Measurements from ENCODE around the gene SLC9A3.
"Not testable (repeated sequence)": the region's sequence is repeated elsewhere in the genome, so short reads cannot be mapped to it uniquely, and the experiment has no call there.

Gene SLC9A3

DNA sequence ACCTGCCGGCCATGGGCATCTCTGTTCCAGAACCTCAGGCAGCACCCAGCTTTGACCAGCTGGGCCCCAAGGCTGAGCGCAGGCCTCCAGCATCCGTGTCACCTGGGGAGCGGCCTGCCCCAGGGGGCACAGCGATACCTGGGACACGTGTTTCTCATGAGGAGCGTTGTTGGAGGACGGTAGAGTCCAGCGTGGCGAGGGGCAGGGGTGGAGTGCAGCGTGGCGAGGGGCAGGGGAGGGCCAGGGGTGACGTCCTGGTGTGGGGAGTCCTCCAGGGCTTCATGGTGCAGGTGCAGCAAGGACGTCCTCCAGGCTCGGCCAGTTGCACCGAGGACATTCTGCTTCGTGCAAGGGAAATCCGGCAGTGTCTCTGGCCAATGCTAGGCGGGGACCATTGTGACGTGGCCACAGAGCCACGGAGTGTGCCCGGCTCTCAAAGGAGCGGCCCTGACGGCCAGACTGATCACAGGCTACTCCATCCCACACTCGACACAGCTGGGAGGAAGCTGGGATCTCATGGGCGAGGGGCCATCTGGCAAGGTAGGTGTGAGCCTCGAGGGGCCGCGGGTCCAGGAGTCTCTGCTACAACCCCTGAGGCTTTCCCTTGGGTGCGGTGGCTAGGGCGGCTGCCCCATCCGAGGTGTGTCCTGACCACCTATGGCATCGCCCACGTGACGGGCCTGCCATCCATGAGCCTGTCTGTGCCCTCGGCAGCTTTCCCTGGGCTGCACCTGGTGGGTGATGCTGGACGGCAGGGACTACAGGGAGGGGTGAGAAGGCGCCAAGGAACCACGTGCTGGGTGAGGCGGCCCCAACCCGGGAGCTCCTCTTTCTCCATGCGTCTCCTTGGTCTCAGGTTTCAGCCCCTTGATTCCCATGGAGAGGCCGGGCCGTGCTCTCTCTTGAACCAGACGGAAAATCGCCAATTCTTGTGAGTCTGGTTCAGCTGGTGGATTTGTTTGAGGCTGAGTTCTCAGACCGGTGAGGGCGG, 33.8 kb downstream of the SLC9A3 start:
- no peak for DNase-seq (ENCODE audit: low read depth in 2 of 2)

DNA sequence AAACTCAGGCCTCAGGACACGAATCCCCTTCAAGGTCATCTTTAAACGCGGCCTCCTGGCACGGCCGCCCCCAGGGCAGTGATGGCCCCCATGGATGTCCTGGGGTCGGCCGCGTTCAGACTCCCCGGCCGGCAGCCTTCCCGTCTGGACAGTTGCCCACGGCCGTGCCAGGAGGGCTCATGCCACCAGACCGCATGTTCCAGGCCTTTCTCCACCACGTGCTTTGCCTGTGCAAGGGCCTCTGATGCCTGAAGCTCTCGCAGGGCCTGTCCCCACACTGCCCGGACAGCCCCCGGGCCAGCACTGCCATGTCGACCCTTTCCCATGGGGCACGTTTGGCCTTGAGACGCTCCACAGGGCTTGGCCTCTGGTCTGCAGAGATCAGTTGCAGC, 34.6 kb downstream of the SLC9A3 start:
- DNase-seq (ENCODE audit: low read depth in 2 of 2) = no peak

DNA sequence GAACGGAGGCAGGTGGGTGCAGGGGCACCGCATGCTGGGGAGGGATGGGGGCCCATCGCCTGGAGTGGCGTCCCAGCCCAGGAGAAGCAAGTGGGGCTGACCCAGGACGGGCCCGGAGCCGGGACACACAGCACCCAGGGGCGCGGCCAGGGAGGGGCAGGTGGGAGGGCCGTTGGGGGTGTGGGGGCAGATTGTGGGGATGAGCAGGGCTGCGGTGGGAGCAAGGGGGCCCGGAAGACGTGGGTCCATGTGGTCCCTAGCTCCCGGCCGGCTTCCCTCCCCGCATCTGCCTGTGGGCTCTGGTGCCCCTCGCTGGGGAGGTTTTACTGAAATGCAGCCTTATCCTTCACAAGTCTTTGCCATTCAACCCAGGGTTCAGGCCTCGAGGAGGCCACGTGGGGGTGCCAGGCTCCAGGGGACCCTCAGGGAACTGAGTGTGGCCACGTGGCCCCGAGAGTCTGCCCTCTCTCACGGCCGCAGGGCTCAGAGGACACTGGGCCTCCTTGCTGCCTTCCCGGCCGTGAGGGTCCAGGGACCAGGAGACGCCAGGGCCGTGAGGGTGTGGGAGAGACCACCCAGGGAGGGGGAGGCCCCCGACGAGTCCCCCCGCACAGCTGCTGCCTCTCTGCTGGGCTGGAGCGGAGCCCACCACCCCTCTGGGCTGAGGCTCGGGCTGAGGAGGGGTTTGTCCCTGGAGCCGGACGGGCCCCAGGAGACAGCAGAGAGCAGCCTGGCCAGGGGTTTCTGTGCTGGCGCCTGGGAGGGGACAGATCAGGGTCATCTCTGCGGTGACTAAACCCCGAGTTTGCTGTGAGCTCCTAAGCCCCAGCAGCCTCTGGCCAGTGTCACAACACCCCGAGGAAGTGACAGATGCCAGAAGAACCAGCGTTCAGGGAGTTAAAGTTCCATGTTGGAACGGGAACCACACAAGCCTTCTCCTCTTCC, 35.2 kb downstream of the SLC9A3 start:
- DNase-seq (ENCODE audit: low read depth in 2 of 2) = no peak

DNA sequence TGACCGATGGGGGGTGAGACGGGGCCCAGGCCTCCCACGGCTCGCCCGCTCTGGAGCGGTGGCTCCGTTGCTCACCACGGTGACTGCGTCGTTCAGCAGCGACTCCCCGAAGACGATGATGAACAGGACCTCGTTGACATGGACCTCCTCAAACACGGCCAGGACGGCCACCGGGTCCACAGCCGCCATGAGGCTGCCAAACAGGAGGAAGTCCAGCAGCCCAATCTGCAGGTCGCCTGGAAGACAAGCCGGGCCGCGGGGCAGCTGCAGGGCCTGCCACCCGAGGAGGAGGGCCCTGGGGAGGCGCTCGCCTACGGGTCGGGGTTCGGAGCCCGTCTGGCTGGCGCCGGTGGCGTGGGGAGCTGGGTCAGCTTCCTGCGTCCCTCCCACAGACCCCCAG, 36.0 kb downstream of the SLC9A3 start:
- DNase-seq (ENCODE audit: low read depth in 2 of 2) = no peak

DNA sequence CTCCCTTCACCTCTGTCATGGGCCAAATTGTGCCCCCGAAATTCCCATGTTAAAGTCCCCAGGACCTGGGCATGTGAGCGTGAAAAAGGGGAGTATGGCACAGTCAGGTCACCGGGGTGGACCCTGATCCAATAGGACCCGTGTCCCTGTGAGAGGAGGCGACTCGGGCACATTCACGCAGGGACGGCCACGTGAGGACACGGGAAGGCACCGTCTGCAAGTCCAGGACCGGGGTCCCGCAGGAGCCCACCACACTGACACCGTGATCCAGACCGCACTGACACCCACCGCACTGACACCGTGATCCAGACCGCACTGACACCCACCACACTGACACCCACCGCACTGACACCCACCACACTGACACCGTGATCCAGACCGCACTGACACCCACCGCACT, 37.7 kb downstream of the SLC9A3 start:
- not testable (repeated sequence) for DNase-seq (ENCODE audit: low read depth in 2 of 2)

DNA sequence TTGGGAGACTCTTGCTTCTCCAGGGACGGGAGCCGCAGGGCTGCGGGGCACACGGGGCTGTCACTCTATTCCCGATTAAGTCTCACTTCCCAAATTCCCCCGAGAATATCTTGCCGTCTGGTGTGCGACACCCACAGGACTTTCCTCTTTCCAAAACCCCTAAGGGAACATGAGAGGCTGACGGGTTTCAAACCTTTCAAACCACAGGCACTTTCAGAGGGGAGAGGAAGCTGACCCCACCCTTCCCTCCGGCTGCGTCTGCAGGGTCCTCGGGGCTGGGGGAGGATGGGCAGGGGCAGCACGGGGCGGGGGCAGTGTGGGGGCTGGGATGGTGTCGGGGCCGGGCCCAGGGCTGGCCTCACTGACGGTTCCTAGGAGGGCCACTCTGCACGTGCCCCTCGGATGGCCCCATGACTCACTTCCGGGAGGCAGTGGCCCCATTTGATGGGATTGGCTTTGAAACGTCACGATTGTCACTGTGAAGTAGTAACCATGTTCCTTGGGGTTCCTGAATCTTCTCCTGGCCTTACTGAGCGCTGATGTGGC, 38.2 kb downstream of the SLC9A3 start:
- DNase-seq (ENCODE audit: low read depth in 2 of 2) = no peak

DNA sequence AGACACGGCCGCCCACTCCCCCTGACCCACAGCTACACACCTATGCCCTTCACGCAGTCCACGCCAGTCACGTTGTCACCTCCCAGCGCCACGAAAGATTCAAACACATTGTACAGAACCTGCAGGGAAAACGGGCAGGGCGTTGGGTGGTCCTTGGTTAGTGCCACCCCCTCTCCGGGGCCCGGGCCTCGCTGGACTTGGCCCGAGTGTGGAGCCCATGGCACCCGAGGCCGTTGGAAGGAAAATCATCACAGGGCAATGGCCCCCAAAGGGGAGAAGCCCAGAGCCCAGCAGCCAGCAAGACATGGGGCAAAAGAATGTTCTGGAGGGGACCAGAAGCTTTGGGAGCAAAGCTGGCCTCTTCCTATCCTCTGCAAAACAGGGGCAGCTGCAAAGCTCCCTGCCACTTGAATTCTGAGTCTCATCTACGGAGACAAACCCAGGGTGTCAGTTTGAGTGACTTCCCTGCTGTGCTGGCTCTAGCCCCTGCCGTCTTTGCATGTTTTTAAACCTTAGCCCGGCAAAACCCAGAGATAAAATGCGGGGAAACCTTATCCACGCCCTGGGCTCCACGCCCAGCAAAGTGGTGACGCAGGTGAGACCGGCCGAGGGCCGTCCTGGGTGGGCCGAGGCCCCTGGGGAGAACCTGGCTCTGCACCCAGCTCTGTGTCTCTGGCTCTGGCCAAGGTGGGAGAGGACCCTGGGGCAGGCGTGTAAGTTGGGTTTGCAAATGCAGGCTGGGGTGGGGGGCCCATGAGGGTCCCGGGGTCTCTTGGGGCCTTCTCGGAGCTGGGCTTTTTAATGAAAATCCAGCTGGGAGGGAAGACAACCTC, 38.9 kb downstream of the SLC9A3 start:
- DNase-seq (ENCODE audit: low read depth in 2 of 2) = no peak

DNA sequence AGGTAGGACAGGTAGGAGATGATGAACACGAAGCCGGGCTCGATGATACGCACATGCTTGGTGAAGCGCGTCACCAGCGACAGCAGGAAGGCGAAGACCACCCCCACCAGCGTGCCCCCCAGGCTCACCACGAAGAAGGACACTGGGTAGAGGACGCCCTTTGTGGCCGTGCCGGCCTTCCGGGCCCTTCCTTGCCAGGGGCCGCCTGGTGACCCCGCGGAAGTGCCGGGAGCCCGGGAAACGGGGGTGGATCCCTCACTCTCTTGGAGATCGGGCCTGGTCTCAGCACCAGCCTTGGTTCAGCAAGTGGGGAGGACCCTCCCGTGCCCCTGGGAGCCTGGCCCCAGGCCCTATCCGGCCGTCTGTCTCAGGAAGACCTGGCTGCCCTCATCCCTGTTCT, 39.7 kb downstream of the SLC9A3 start:
- DNase-seq (ENCODE audit: low read depth in 2 of 2) = no peak

DNA sequence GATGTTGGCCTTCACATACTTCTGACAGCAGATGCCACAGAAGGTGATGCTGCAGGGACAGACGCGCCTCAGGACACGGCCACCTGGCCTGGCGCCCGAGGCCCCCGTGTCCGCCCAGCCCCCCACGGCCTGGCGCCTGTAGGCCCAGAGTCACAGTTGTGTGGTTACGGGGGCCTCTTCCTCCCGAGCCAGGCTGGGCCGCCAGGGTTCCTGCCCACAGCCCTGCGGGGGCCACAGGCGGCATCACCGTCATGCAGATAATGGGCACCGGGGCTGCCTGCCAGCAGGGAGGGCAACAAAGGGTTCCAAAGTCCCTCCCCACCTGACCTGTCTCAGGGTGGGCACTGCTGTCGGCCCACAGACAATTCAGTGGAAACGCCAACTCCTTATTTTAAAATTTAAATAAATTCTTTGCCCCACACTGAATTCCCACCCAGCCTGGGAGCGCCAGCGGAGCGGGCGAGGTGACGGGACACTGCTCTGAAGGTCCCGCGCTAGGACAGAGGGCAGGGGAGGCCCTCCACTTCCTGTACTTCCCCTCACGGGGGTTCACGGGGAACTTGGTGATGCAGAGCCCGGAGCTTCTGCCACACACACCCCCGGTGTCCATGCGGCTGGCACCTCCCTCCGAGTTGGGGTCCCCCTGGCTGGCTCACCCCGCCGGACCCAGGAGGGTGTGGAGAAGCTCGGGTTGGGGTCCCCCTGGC, 40.7 kb downstream of the SLC9A3 start:
- no peak for DNase-seq (ENCODE audit: low read depth in 2 of 2)

DNA sequence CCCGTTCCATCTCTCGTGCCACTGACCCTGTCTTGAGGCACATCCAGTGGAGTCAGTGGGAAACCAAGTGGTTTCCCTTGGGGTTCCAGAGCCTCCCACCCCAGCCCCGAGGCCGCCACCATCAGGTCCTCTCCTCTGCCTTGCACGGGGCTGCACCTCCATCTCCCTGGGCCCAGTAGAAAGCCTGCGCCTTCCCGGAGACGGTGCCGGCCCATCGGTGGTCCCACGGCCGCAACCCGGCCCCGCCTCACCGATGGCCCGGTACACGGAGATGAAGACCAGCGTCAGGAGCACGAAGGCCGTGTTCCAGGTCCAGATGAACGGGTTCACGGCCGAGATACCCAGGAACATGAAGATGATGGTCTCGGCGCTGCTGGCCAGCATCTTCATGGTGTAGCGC, 41.2 kb downstream of the SLC9A3 start:
- no peak for DNase-seq (ENCODE audit: low read depth in 2 of 2)

DNA sequence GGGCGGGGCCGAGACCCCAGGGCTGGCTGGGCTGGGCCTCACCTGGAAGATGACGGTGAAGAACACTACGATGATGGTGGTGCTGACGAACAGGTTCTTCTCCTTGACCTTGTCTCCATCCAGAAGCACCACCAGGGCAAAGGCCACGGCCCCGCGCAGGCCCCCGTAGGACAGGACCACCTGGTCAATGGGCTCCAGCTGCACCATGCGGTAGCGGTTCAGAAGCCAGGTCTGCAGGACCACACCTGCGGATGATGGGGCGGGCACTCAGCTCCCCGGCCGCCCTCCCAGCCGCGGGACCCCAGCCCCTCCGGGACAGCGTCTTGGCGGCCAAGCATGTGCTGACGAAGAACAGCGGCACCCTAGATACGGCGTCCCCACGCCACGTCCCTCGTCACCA, 41.7 kb downstream of the SLC9A3 start:
- no peak for DNase-seq (ENCODE audit: low read depth in 2 of 2)

DNA sequence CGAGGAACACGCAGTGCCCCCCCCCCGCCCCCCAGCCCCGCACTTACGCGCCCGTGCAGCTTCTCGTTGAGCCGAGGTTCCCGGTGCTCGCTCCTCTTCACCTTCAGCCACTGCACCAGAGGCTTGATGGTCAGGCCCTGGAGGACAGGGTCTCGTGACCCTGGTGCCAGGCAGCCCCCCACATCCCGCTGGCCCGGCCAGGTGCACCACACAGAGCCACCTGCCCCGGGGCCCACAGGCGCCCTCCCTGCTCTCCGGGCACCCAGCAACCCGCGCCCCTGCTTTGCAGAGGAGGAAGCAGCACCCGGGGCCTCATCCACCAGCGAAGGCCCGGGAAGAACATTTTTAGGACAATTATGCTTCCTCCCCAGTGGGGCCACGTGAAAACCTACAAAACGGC, 42.2 kb downstream of the SLC9A3 start:
- no peak for DNase-seq (ENCODE audit: low read depth in 2 of 2)

DNA sequence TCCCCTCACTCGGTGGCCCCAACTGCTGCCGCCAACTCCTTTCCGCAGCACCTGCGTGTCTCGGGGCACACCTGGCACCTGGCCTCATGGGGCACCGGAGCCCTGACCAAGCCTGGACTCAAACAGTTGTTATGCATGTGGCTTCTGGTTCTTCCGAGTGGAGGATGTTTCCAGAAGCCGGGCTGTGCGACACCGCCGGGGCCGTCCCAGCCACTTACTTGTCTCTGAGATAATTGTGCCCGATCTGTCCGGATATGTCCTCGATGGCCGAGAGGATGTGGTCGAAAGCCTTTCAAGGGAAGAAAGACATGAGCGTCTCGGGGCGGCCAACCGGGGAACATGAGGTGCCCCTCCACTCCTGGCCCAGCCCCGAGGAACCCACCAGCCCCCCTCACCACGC, 42.9 kb downstream of the SLC9A3 start:
- DNase-seq (ENCODE audit: low read depth in 2 of 2) = no peak

DNA sequence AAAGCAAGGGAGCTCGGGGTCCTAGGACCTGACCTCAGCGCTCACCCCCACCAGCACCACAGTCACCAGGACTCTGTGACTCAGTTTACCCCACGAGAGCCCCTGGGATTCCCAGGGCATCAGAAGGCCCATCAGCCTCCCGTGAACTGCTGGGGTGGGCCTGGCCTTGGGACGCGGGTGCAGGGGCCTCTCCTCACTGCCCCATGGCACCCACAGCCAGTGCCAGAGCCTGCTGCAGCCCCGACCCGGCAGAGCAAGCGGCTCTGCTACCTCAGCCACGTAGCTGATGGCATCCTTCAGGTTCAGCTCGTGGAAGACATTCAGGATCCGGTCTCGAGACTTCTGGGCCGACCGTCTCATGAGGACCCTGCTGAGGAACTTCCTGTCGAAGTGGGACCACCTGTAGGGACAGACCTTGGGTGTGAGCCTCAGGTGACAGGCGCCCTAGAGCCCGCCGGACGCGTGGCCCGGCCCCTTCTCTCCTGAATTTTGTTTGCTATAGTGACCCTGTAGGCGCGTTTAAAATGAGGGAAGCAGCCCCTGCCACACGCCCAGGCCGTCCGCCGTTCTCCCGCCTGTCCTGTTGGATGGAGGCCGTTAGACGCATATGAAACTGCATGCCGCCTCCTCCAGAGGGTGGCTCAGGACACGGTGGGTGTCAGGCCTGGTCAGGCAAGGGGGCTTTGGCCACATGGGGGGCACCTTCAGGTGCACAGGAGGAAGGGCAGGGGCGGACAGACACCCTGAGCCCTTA, 44.5 kb downstream of the SLC9A3 start:
- no peak for DNase-seq (ENCODE audit: low read depth in 2 of 2)

DNA sequence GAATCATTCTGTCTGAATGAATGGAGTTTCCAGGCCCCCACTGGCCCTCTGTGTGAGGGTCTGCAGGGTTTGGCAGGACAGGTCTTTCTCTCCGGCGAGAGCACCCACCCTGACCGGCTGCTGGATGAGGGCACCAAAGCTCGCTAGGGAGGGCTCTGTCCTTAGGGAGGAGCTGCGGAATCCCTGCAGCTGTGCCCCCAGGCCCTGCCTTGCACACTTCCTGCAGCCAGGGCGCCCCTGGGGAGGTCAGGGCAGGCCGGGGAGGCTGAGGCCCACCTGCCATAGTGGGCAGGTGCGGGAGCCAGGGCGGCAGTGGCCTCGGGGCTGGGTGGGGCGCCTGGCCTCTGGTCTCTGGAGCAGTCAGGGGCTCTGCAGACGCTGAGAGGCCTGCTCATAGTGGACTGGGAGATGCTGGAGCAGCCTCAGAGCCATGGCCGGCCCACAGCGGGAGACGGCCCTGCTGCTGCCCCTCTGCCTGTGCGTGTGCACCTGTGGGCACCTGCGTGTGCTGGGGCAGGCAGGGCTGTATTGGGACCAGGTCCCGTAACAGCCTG, 45.2 kb downstream of the SLC9A3 start:
- no peak for DNase-seq (ENCODE audit: low read depth in 2 of 2)

DNA sequence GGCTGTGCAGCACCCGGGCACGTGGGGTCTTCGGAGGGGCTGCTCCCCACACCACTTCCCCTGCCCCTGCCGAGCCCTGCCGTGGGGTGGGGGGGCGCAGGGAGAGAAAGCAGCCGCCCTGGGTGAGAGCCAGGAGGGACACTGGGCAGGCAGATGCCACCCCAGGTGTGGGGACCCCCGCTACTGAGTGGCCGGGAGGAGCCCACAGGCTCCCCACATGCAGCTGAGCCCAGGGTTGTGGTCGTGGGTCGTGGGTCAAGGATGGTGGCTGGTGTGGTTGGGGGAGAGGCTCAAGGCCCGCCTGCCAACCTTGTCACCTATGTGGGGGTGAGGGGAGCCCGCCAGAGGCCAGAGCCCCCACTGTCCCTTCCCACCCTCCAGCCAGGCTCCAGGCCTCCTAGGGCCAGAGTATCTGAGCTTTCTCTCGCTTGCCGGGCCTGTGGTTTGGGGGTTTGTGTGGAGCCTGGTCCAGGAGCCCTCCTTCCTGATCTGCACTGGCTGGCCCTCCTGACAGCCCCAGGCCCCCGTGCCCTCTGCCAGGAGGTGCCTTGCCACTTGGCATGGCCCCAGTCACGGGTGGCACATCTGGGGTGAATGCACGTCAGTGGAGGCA, 45.8 kb downstream of the SLC9A3 start:
- no peak for DNase-seq (ENCODE audit: low read depth in 2 of 2)

DNA sequence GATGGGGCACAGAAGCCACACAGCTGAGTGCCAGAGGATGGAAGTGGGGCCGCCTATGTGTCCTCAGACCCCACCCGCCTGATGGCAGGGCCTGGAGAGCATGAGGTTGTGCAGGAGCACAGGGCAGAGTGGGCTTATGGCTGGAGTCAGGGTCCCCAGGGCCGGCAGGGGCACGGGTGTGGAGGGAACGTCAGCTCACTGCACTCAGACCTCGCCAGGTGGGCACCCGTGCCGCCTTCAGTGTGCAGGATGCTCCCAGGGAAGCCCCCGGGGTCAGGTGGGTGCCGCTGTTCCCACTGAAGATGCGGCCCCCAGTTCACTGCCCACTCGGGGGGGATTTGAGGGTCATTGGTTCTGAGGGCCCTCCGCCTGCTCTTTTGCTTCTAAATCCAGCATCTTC, 46.4 kb downstream of the SLC9A3 start:
- DNase-seq (ENCODE audit: low read depth in 2 of 2) = no peak

DNA sequence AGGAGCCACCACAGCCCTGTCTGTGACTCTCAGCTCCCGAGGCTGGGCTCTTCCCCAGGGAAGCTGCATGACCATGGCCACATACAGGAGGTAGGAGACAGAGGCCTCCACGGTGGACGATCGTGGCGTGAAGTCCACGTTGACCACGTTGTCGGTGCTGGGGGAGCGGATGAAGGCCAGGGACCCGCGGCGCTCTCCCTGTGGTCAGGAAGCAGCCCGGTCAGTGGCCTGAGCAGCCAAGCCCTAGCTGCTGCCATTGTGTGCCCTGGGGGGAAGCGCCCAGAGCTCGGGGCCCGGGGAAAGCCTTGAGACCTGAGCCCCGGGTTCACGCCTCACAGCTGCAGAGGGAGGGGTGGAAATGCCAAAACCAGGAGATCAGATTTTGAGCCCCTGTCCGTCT, 47.0 kb downstream of the SLC9A3 start:
- DNase-seq (ENCODE audit: low read depth in 2 of 2) = no peak

DNA sequence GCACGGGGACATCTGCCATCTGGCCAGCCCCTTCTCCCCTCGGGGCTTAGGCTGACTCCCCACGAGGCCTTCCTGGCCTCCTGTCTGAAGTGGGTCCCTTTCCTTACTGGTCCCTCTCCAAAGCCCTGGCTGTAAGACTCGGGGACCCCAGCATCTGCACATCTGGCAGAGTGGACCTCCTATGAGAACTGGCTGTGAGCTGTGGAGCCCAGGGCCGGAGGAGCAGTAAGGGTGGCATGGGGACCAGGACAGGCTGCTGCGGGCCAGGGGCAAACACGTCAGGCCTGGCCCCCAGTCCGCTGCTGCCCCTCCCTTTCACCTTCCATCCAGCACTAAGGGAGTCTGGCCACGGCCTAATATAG, 47.5 kb downstream of the SLC9A3 start:
- no peak for DNase-seq (ENCODE audit: low read depth in 2 of 2)

Measured in stimulated activated CD4-positive, alpha-beta T cell treated with anti-CD3 and anti-CD28 coated beads, Interleukin-4, amount 100 ng/mL, for 48 hours (primary cell).